Body of pancreas (tissue), 4 donors: Measurements from ENCODE around the gene TSPAN15.

Experiments
- POLR2A ChIP-seq, 3 donors: fragments of 450-650 bp; IDR thresholded peaks; one replicate each; pipeline ENCODE4 v1.6.1; 2016; ENCODE audit warnings: antibody characterized with exemption in 3 of 3, mild to moderate bottlenecking in 2 of 3
- TF ChIP-seq, protein P1 (sequence below), 7 experiments: fragments of 450-650 bp in 4 of 7; fragments of 200-600 bp in 3 of 7; sonication (generic) in 3 of 7; IDR thresholded peaks; one replicate each; pipeline ENCODE4 v1.5.1; 2016 to 2019; ENCODE audit warnings: antibody characterized with exemption in 7 of 7

DNA sequence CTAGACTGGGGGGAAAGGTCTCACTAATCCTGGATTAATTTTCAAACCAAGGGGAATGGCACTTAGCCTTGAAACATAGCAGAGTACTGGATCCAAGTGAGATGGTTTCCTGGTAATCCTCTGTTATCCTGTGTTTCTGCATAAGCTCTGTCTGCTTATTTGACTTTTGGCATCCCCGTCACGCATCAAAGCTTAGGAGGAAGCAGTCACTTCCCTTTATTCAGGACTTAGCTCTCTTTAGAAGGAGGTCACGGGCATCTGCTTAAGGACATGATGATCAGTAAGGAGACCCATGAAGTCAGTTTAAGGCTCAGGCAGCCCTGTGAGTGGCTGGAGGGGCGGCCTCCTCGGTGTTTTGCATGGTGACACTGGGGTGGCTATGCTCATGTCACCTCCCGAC is 30.0 kb downstream of the TSPAN15 start:
- TF ChIP-seq, protein P1, sequence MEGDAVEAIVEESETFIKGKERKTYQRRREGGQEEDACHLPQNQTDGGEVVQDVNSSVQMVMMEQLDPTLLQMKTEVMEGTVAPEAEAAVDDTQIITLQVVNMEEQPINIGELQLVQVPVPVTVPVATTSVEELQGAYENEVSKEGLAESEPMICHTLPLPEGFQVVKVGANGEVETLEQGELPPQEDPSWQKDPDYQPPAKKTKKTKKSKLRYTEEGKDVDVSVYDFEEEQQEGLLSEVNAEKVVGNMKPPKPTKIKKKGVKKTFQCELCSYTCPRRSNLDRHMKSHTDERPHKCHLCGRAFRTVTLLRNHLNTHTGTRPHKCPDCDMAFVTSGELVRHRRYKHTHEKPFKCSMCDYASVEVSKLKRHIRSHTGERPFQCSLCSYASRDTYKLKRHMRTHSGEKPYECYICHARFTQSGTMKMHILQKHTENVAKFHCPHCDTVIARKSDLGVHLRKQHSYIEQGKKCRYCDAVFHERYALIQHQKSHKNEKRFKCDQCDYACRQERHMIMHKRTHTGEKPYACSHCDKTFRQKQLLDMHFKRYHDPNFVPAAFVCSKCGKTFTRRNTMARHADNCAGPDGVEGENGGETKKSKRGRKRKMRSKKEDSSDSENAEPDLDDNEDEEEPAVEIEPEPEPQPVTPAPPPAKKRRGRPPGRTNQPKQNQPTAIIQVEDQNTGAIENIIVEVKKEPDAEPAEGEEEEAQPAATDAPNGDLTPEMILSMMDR (IDR thresholded peaks at IDR 0.05) = no peak
- TF ChIP-seq POLR2A (IDR thresholded peaks at IDR 0.05) = no peak
